ENCODE measurements around the gene NPAS3.

- TF ChIP-seq GATA2 (IDR thresholded peaks at IDR 0.05; ENCODE audit: low read depth, low read length) (no peak), GATA3 (IDR thresholded peaks at IDR 0.05; ENCODE audit: low read depth, low read length) (no peak)
These were observed 839.0 kb downstream of the NPAS3 start for GRCh38 chr14:33777681-33778080.
